Neural progenitor cell (in vitro differentiated cells): ENCODE measurements around the gene BOC. TPM values are rescaled to one million over a fixed set of nuclear protein-coding genes. Genes with fewer than 3 reads are reported as not detected.
A peak's percentile ranks its signal among the peaks of the same experiment; 100 is the strongest.

Experiments used
- DNase-seq: peaks from one replicate; pipeline ENCODE4 v3.0.0-alpha.2; 2016; ENCODE audit warnings: low spot score
- H2AFZ ChIP-seq: fragments of 200-600 bp; sonication (generic); replicated peaks from 2 replicates; pipeline ENCODE4 v1.6.1; 2016; ENCODE audit warnings: antibody characterized with exemption
- H3F3A ChIP-seq: fragments of 200-600 bp; sonication (generic); 2 replicates; pipeline ENCODE4 v1.6.1; 2016; ENCODE audit warnings: antibody characterized with exemption, low read depth
- H3K27ac ChIP-seq: fragments of 200-600 bp; sonication (generic); 2 replicates; pipeline ENCODE4 v1.5.1; 2016; ENCODE audit warnings: mild to moderate bottlenecking
- H3K27me3 ChIP-seq: fragments of 200-600 bp; sonication (generic); 2 replicates; pipeline ENCODE4 v1.6.1; 2016; ENCODE audit warnings: mild to moderate bottlenecking, moderate library complexity
- H3K36me3 ChIP-seq: fragments of 200-600 bp; sonication (generic); 2 replicates; pipeline ENCODE4 v1.5.1; 2016
- H3K4me1 ChIP-seq: fragments of 200-600 bp; sonication (generic); 2 replicates; pipeline ENCODE4 v1.6.1; 2016; ENCODE audit warnings: mixed run types
- H3K4me2 ChIP-seq: fragments of 200-600 bp; sonication (generic); 2 replicates; pipeline ENCODE4 v1.6.1; 2016
- H3K4me3 ChIP-seq: fragments of 200-600 bp; sonication (generic); 2 replicates; pipeline ENCODE4 v1.5.1; 2016
- H3K79me2 ChIP-seq: fragments of 200-600 bp; sonication (generic); 2 replicates; pipeline ENCODE4 v1.6.1; 2016; ENCODE audit warnings: low read depth
- H3K9ac ChIP-seq: fragments of 200-600 bp; sonication (generic); 2 replicates; pipeline ENCODE4 v1.6.1; 2016
- H3K9me3 ChIP-seq: fragments of 200-600 bp; sonication (generic); 2 replicates; pipeline ENCODE4 v1.5.1; 2016; ENCODE audit warnings: low read depth
- H4K20me1 ChIP-seq: fragments of 200-600 bp; sonication (generic); 2 replicates; pipeline ENCODE4 v1.6.1; 2016; ENCODE audit warnings: low read depth
- H3K27ac Mint-ChIP-seq: 3 replicates; pipeline ENCODE4 v1.8.0; 2021; ENCODE audit warnings: mixed read lengths
- H3K27me3 Mint-ChIP-seq: 2 replicates; pipeline ENCODE4 v1.8.0; 2022; ENCODE audit warnings: low read depth, mild to moderate bottlenecking, inconsistent platforms, moderate library complexity, mixed read lengths; ENCODE audit not compliant: insufficient read depth
- H3K36me3 Mint-ChIP-seq: 3 replicates; pipeline ENCODE4 v1.8.0; 2021; ENCODE audit warnings: mixed read lengths
- H3K4me1 Mint-ChIP-seq: 3 replicates; pipeline ENCODE4 v1.8.0; 2021; ENCODE audit warnings: mixed read lengths
- H3K4me3 Mint-ChIP-seq: 3 replicates; pipeline ENCODE4 v1.8.0; 2021; ENCODE audit warnings: mild to moderate bottlenecking, moderate library complexity, mixed read lengths
- H3K9me3 Mint-ChIP-seq: 3 replicates; pipeline ENCODE4 v1.8.0; 2020; ENCODE audit warnings: mixed read lengths
- EZH2 ChIP-seq: fragments of 200-600 bp; sonication (generic); IDR thresholded peaks from 2 replicates; pipeline ENCODE4 v1.6.1; 2017; ENCODE audit warnings: antibody characterized with exemption, mild to moderate bottlenecking, moderate library complexity
- EZH2phosphoT487 ChIP-seq: fragments of 200-600 bp; sonication (generic); IDR thresholded peaks from 2 replicates; pipeline ENCODE4 v1.6.1; 2017; ENCODE audit warnings: antibody characterized with exemption
- total RNA-seq: library from RNA; depleted of rRNA; stranded (reverse); fragments of >200 nt; gene quantifications from 2 replicates; pipeline ENCODE4 v1.2.3, GENCODE V29; 2015; ENCODE audit warnings: low replicate concordance
- TF ChIP-seq, protein P1 (sequence below): fragments of 200-600 bp; sonication (generic); IDR thresholded peaks from 2 replicates; pipeline ENCODE4 v1.5.1; 2017; ENCODE audit warnings: antibody characterized with exemption, mild to moderate bottlenecking

The BOC gene
- total RNA-seq, 1 donor from 2014 or later, result 35.2 TPM

- H3K4me1 Mint-ChIP-seq, result peaks cover 91% of the 10 kb centered on the region
- no peak overlapping the region for H3K9ac ChIP-seq
- DNase-seq, result no peak
- peaks cover 67% of the 10 kb centered on the region for H3K4me1 ChIP-seq
- H3K27me3 Mint-ChIP-seq, result peaks cover 8% of the 10 kb centered on the region
- peaks cover 3% of the 10 kb centered on the region for H3K36me3 ChIP-seq
- H3K4me3 Mint-ChIP-seq, result no peak overlapping the region
- H3F3A ChIP-seq, result peaks cover 51% of the 10 kb centered on the region
- peak overlapping the region; percentile 33 for H3K4me2 ChIP-seq
- no peaks in the 10 kb centered on the region for H3K79me2 ChIP-seq
- peaks cover 28% of the 10 kb centered on the region for H4K20me1 ChIP-seq
- H3K36me3 Mint-ChIP-seq, result peaks cover 71% of the 10 kb centered on the region
- no peaks in the 10 kb centered on the region for H3K9me3 Mint-ChIP-seq
- peak overlapping the region; percentile 97 for H3K27ac ChIP-seq
- peak overlapping the region; percentile 96 for H3K27ac Mint-ChIP-seq
- no peaks in the 10 kb centered on the region for H3K27me3 ChIP-seq
- TF ChIP-seq EZH2phosphoT487 (no peak), EZH2 (no peak)
- TF ChIP-seq, protein P1, sequence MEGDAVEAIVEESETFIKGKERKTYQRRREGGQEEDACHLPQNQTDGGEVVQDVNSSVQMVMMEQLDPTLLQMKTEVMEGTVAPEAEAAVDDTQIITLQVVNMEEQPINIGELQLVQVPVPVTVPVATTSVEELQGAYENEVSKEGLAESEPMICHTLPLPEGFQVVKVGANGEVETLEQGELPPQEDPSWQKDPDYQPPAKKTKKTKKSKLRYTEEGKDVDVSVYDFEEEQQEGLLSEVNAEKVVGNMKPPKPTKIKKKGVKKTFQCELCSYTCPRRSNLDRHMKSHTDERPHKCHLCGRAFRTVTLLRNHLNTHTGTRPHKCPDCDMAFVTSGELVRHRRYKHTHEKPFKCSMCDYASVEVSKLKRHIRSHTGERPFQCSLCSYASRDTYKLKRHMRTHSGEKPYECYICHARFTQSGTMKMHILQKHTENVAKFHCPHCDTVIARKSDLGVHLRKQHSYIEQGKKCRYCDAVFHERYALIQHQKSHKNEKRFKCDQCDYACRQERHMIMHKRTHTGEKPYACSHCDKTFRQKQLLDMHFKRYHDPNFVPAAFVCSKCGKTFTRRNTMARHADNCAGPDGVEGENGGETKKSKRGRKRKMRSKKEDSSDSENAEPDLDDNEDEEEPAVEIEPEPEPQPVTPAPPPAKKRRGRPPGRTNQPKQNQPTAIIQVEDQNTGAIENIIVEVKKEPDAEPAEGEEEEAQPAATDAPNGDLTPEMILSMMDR, result no peak
- H2AFZ ChIP-seq, result no peak overlapping the region
- no peaks in the 10 kb centered on the region for H3K9me3 ChIP-seq
- no peak overlapping the region for H3K4me3 ChIP-seq
These were observed 52.4 kb downstream of the BOC start for GRCh38 chr3:113263778-113264177.

GRCh38 chr3:113264283-113265131 lies 53.1 kb downstream of the BOC start:
- Histone ChIP-seq H3K4me2 (peak overlapping the region; percentile 33), H3K36me3 (peaks cover 3% of the 10 kb centered on the region), H3K27me3 (no peaks in the 10 kb centered on the region), H3K4me1 (peaks cover 70% of the 10 kb centered on the region), H3K9ac (no peak overlapping the region), H3K4me3 (peak overlapping the region; percentile 18), H3K27ac (peak overlapping the region; percentile 97), H2AFZ (no peak overlapping the region), H3K9me3 (no peaks in the 10 kb centered on the region), H3K79me2 (no peaks in the 10 kb centered on the region), H3F3A (peaks cover 51% of the 10 kb centered on the region), H4K20me1 (peaks cover 28% of the 10 kb centered on the region)
- H3K27me3 Mint-ChIP-seq, result peaks cover 11% of the 10 kb centered on the region
- H3K36me3 Mint-ChIP-seq, result peaks cover 69% of the 10 kb centered on the region
- H3K9me3 Mint-ChIP-seq, result no peaks in the 10 kb centered on the region
- H3K4me3 Mint-ChIP-seq, result no peak overlapping the region
- H3K4me1 Mint-ChIP-seq, result peaks cover 91% of the 10 kb centered on the region
- H3K27ac Mint-ChIP-seq, result peak overlapping the region; percentile 96
- peak; percentile 89 for DNase-seq
- TF ChIP-seq EZH2phosphoT487, result no peak
- no peak for TF ChIP-seq EZH2
- TF ChIP-seq, protein P1, result no peak

- Histone ChIP-seq H3K9ac (no peak overlapping the region), H3F3A (peaks cover 51% of the 10 kb centered on the region), H3K79me2 (no peaks in the 10 kb centered on the region), H3K4me2 (peak overlapping the region; percentile 33), H2AFZ (no peak overlapping the region), H3K36me3 (peaks cover 3% of the 10 kb centered on the region), H4K20me1 (peaks cover 28% of the 10 kb centered on the region), H3K27me3 (no peaks in the 10 kb centered on the region), H3K27ac (peak overlapping the region; percentile 97), H3K4me1 (peaks cover 70% of the 10 kb centered on the region), H3K9me3 (no peaks in the 10 kb centered on the region), H3K4me3 (peak overlapping the region; percentile 18)
- peak; percentile 49 for DNase-seq
- Mint-ChIP-seq H3K36me3 (peaks cover 69% of the 10 kb centered on the region), H3K4me3 (peak overlapping the region; percentile 4), H3K4me1 (peaks cover 92% of the 10 kb centered on the region), H3K9me3 (no peaks in the 10 kb centered on the region), H3K27me3 (peaks cover 11% of the 10 kb centered on the region), H3K27ac (peak overlapping the region; percentile 96)
- TF ChIP-seq EZH2 (no peak), EZH2phosphoT487 (no peak)
- TF ChIP-seq, protein P1, result no peak
These were observed 53.9 kb downstream of the BOC start for GRCh38 chr3:113265231-113265630.
